GM21526 (cell line): ENCODE data around the gene TNK2.

Source experiments
- ATAC-seq: cut with Tn5 transposase; IDR thresholded peaks from one replicate; pipeline ENCODE4 v1.9.1; 2021; ENCODE audit warnings: moderate library complexity; ENCODE audit not compliant: unreplicated experiment, low FRiP score

The TNK2 gene

DNA sequence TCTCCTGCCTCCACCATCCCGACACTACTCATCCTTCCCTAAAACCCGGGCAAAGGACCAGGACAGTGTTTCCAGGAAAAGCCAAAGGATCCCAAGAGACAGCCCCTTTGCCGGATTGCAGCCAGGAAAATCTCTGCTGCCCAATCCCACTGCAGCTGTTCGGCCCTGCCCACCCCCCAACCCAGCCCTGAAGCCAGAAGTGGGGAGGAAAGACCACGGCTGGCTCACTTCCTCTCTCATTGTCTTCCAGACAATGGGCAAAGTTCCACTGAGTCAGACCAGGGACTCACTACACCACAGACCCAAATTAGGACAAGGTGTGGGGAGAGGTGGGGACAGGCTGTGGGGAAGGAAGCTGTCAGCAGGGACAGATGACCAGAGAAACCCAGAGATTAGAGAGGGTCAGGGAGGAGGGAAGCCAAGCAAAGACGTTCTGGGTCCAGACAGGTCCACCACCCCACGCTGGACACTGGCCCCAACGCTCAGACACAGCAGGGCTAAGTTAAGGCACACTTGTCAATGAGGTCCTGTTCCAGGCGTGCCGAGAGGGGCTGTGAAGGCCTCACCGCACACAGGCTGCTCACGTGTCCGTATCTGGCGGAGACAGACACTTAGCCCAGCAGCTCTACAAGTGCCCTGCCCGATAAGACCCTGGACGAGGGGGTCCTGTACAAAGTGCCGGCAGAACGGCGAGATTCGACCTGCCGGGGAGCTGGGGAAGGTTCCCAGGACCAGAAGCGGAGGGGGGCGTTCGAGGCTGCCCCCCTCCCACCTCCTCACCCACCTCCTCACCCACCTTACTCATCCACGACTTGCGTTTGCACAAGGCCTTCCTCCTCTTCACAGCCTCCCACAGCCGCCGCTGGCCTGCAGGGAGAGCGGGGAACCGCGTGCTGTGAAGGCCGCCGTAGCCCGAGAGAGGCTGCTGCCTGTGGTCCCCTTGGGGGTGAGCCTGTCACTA, 21.9 kb downstream of the TNK2 start:
- no peak for ATAC-seq

- no peak for ATAC-seq
These were observed 23.1 kb downstream of the TNK2 start for GRCh38 chr3:195885036-195885891.

GRCh38 chr3:195884691-195885035, 23.7 kb downstream of the TNK2 start:
- ATAC-seq = no peak

DNA sequence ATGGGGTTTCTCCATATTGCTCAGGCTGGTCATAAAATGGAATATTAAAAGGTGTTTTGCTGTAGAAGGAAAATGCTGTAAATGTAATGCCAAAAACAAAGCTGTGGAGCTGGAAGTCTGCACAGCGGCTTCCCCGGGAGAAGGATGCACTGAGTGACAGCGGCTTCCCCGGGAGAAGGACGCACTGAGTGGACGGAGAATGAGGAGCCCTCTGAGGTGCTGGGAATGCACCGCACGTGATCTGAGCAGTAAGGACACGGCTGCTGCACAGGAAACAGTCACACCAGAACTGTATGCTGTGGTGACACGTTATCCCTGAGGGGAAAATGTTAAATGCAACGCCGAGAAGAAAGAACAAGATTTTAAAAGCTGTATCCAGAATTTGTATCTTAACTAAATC, 24.6 kb downstream of the TNK2 start:
- no peak for ATAC-seq

- no peak for ATAC-seq
These were observed 25.2 kb downstream of the TNK2 start for GRCh38 chr3:195883160-195883559.

GRCh38 chr3:195882002-195882441, 26.3 kb downstream of the TNK2 start:
- ATAC-seq = no peak

GRCh38 chr3:195881276-195881988, 26.9 kb downstream of the TNK2 start:
- no peak for ATAC-seq

- ATAC-seq = no peak
These were observed 28.3 kb downstream of the TNK2 start for GRCh38 chr3:195880037-195880431.

DNA sequence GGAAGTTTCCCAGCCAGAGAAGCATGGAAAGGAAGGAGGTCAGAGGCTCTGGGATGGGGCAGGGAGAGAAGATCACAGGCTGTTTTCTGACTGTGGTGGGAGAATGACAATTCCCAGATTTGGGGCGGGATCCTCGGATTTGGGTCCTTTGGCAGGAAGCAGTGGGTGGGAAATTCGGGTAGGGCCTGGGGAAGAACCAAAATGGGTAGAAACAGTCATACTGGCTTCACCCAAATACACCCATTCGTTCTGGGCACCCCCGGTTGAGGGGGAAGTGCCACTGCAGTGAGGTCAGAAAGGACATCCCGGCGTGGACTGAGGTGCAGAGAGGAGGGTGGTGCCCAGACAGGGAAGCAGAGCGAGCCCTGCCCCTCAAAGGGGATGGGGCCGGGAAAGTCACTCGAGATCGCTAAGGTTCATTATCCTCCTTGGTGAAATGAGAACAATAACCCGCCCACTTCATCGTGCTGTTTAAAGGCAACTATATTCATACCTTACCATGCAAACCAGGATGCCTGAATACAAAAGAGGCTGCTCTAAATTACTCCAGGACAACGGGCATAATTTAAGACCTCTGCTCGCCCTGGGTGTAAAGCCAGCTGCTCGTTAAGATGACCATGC, 28.8 kb downstream of the TNK2 start:
- no peak for ATAC-seq

DNA sequence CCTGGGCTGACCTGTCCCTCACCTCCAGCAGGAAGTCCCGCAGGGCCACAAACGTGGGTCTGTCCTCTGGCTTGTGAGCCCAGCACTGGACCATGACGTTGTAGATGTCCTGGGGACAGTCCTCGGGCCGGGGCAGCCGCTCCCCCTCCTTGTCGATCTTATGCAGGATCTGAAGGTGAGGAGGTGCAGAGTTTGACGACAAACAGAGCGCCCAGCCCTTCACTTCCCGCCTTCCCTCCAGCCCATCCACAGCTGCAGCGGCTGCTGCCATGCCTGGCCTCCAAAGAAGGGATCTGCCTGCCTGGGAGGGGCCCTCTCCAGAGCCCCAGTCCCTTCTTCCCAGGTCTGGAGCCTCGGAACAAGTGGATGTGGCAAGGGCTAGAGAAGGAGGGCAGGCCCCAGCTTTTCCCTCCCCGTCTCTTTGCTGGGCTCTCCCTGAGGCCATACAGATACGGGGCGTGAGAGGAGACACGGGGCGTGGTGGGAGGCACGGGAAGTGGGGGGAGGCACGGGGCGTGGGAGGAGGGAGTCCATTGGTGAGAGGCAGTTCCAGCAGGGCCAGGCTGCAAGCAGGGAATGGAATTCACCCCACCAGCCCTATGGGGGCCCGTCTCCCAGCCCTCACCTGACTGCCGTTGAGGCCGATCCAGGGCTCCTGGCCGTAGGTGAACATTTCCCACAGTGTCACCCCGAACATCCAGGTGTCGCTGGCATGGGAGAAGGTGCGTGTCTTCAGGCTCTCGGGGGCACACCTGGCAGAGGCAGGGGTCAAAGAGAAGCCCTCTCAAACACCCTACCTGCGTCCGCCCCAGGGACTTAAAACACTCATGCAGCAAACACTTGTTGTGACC, 29.7 kb downstream of the TNK2 start:
- no peak for ATAC-seq

- ATAC-seq = no peak
These were observed 30.5 kb downstream of the TNK2 start for GRCh38 chr3:195877767-195878423.

- no peak for ATAC-seq
These were observed 31.1 kb downstream of the TNK2 start for GRCh38 chr3:195877136-195877715.

- ATAC-seq = no peak
These were observed 31.9 kb downstream of the TNK2 start for GRCh38 chr3:195876297-195877064.

DNA sequence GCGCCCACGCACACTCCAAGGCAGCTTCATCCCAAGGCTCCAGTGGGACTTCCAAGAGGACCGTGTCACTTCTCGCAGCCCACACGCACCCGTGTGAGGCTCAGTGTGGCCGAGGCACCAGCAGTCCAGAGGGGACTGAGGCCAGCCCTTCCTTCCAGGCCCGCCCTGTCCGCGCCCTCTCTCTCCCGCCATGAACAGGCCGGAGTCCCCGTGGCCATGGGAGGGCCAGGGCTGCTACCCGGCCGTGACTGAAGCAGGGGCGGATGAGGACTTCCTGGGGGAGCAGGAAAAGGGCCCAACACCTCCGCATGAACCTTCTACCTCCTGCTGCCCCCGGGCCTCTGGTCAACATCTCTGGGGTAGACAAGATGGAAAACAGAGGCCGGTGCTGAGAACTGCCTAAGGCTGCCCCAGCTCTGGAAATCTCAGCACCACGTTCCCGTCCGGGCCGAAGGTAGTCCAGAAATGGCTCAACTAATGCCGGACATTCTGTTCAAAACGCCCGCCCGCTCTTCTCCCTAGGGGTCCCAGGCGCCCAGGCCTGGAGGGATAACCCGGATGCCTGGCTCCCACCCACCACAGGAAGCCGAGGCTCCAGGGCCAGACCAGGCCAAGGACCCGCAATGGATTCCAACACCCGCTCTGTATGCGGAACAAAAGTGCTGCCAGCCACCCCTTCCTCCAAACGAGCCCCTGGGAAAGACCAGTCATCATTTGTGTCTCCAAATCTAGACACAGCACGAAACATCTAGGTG, 32.7 kb downstream of the TNK2 start:
- ATAC-seq = no peak

DNA sequence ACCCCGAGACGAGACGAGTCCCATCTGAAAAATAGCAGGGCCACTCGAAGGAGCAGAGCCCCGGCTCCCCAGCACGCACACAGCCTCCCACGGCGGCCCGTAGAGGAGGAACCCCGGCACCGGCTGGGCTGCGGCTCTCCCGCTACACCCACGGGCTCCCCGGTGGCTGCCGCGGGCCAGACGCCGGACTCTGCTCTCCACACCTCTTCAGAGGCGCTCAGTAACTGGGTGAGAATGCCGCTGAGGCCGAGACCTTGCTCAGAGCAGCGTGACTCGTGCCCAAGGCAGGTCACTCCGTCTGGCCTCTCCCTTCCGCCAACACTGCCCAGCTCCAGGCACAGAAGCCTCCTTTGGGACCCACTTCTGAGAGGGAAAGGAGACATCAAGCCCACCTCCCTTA, 34.4 kb downstream of the TNK2 start:
- ATAC-seq = no peak

GRCh38 chr3:195873281-195873887, 35.0 kb downstream of the TNK2 start:
- no peak for ATAC-seq

DNA sequence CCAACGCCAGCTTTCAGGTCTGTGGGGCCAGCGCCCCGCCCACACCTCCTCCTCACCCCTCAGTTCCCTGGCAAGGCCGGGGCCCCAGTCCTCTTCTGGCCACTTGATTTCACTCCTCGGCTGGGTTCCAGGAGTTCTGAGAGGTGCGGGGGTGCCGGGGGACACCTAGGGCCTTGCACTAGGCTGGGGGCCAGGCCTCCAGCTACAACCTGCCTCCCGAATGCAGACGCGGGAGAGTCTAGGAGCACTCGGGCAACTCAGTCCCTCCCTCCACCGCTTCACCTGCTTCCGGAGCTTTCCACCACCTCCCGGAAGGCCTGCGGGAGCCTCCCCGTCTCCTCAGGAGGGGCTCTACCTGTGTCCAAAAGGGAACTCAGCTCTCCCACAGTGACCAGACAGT, 35.6 kb downstream of the TNK2 start:
- no peak for ATAC-seq
